ENCODE measurements around the gene CCNG1. TPM values are rescaled to one million over a fixed set of nuclear protein-coding genes. Genes with fewer than 3 reads are reported as not detected.

CCNG1 gene
- total and polyA plus RNA-seq, 7 experiments from 2014 or later, result 86.0 to 154 (median 143) TPM

DNA sequence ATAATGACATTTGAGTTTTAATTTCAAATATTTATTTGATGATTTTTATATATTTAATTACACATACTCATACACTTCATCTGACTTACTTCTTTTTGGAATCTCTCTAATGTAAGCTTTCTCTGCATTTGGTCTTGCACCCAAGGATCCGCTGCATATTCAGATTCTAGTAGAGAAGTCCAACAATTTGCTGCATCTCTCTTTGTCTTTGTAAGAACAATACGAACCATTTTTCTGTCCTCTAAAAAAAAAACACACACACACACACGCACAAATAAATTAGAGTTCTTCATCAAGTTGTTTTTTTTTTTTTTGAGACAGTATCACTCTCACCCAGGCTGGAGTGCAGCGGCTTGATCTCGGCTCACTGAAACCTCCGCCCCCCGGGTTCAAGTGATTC lies 19.4 kb downstream of the CCNG1 start:
- Histone ChIP-seq H3K4me3 (ENCODE audit: low read length) (no peak overlapping the region), H3K9me3 (ENCODE audit: control insufficient read depth in 2 of 3, low read length in 3 of 3) (no peaks in the 10 kb centered on the region), H3K27ac (ENCODE audit: low read depth, low read length) (no peak overlapping the region), H3K27me3 (ENCODE audit: control insufficient read depth in 2 of 2, insufficient read depth in 2 of 2, low read length in 2 of 2) (no peaks in the 10 kb centered on the region), H3K4me1 (ENCODE audit: control insufficient read depth in 2 of 2, insufficient read depth in 2 of 2, low read length in 2 of 2) (peaks cover 8 to 12% of the 10 kb centered on the region in 2 donors), H3K36me3 (ENCODE audit: control insufficient read depth in 2 of 3, insufficient read depth in 3 of 3, low read length in 3 of 3) (peaks cover 0 to 18% (median 11%) of the 10 kb centered on the region in 3 experiments)
- ATAC-seq, result no peak
- ChIA-PET POLR2A (interaction anchor here (0.6 to 9.7 kb wide), 3 partner anchors 19 to 66 kb away, joined by 3 to 238 read pairs (median 6); partner anchors contain the start of genes CCNG1 and MAT2B), CTCF (interaction anchor here (1.9 kb wide), 1 partner anchor 19 kb away, joined by 7 read pairs; the partner anchor contains the start of gene CCNG1)
- intact Hi-C loops (cut with micrococcal nuclease), result loop anchor here in 1 of 2 donors (1.0 kb wide), 1 partner anchor 10 kb away; no protein-coding TSS in a partner anchor
- Mint-ChIP-seq H3K4me1 (peaks cover 19 to 63% (median 51%) of the 10 kb centered on the region in 7 donors), H3K36me3 (peaks cover 9 to 26% (median 23%) of the 10 kb centered on the region in 5 donors), H3K27ac (peak overlapping the region in 1 of 9 donors; percentile 31), H3K27me3 (no peaks in the 10 kb centered on the region), H3K4me3 (peak overlapping the region in 3 of 10 donors; percentile 21 to 47 (median 38)), H3K9me3 (peaks cover 0 to 6% (median 0%) of the 10 kb centered on the region in 11 donors)
- DNase-seq, result no peak

DNA sequence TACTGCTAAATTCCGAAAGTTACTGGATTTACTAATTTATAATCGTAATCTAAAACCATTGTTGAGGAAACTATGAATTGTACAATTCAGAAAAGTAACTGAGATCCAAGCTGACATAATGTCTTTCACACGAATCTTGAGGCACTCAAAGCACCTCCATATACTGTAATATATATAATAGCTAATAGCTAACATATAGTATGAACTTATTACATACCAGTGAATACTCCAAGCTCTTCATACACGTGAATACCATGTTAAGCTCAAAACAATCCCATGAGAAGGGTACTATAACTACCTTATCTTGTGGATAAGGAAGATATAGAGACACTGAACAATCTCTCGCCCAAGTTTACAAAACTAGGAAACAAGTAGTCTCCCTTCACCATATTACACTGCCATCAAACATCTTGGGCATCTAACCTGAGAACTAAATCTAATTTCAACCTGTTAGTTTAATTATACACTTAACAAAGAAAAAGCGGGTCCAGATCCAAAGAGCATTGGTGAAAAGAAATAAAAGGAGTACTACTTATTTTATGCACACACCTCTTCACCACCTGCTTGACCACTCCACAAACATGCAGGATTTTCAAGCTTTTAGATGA lies 21.5 kb downstream of the CCNG1 start:
- ChIA-PET CTCF (interaction anchor here (0.9 to 2.0 kb wide), 5 partner anchors 9 to 50 kb away, joined by 3 to 7 read pairs (median 4); partner anchors contain the start of gene CCNG1), POLR2A (interaction anchor here (0.8 to 9.7 kb wide), 11 partner anchors 8 to 58 kb away, joined by 3 to 238 read pairs (median 6); partner anchors contain the start of genes CCNG1 and MAT2B)
- DNase-seq (no peak), ATAC-seq (no peak)
- intact Hi-C loops (cut with micrococcal nuclease), result loop anchor here (1.0 kb wide), 2 partner anchors 9 to 10 kb away; no protein-coding TSS in a partner anchor
- Histone ChIP-seq H3K27me3 (ENCODE audit: control insufficient read depth in 2 of 2, insufficient read depth in 2 of 2, low read length in 2 of 2) (no peaks in the 10 kb centered on the region), H3K4me1 (ENCODE audit: control insufficient read depth in 2 of 2, insufficient read depth in 2 of 2, low read length in 2 of 2) (peaks cover 8 to 23% of the 10 kb centered on the region in 2 donors), H3K9me3 (ENCODE audit: control insufficient read depth in 2 of 3, low read length in 3 of 3) (no peaks in the 10 kb centered on the region), H3K27ac (ENCODE audit: low read depth, low read length) (peak overlapping the region; percentile 98), H3K4me3 (ENCODE audit: low read length) (peak overlapping the region; percentile 91), H3K36me3 (ENCODE audit: control insufficient read depth in 2 of 3, insufficient read depth in 3 of 3, low read length in 3 of 3) (peaks cover 0 to 13% (median 7%) of the 10 kb centered on the region in 3 experiments)
- peak overlapping the region; percentile 99 to 100 (median 99) for H3K27ac Mint-ChIP-seq
- H3K27me3 Mint-ChIP-seq, result no peaks in the 10 kb centered on the region
- peaks cover 21 to 66% (median 58%) of the 10 kb centered on the region in 7 donors for H3K4me1 Mint-ChIP-seq
- H3K4me3 Mint-ChIP-seq, result peak overlapping the region; percentile 90 to 99 (median 97)
- H3K9me3 Mint-ChIP-seq, result peaks cover 0 to 6% (median 0%) of the 10 kb centered on the region in 11 donors
- H3K36me3 Mint-ChIP-seq, result peaks cover 9 to 23% (median 21%) of the 10 kb centered on the region in 5 donors

DNA sequence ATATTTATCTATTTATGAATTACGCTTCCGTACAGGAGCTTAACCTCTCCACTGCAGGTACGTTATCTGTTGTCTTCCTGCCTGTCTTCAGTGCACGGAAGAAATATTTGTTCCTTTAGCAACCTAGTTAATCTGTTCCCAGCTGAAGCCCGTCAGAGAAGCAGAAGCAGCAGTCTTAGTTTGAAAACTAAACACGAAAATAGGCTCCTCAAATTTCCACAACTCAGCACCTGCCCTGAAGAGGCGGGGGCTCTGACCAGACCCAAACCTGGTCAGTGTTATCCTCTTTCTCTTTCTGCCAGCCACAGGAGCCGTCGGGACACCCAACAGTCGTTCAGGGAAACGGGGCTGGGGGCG lies 22.0 kb downstream of the CCNG1 start:
- no peaks in the 10 kb centered on the region for H3K27me3 ChIP-seq (ENCODE audit: control insufficient read depth in 2 of 2, insufficient read depth in 2 of 2, low read length in 2 of 2)
- Mint-ChIP-seq H3K27me3 (no peaks in the 10 kb centered on the region), H3K9me3 (peaks cover 0 to 6% (median 0%) of the 10 kb centered on the region in 11 donors), H3K4me1 (peaks cover 21 to 66% (median 58%) of the 10 kb centered on the region in 7 donors), H3K36me3 (peaks cover 9 to 25% (median 21%) of the 10 kb centered on the region in 5 donors), H3K27ac (peak overlapping the region; percentile 99 to 100 (median 99)), H3K4me3 (peak overlapping the region; percentile 90 to 99 (median 97))
- DNase-seq (peak in 1 of 9 donors; percentile 17), ATAC-seq (no peak)
- ChIA-PET POLR2A (interaction anchor here (0.6 to 9.7 kb wide), 14 partner anchors 8 to 64 kb away, joined by 3 to 238 read pairs (median 6); partner anchors contain the start of genes CCNG1 and MAT2B), CTCF (interaction anchor here (0.9 to 2.0 kb wide), 5 partner anchors 16 to 51 kb away, joined by 3 to 5 read pairs (median 4); no protein-coding TSS in a partner anchor)
- H3K4me1 ChIP-seq (ENCODE audit: control insufficient read depth in 2 of 2, insufficient read depth in 2 of 2, low read length in 2 of 2), result peaks cover 8 to 23% of the 10 kb centered on the region in 2 donors
- H3K4me3 ChIP-seq (ENCODE audit: low read length), result peak overlapping the region; percentile 91
- intact Hi-C loops (cut with micrococcal nuclease), result loop anchor here (1.0 kb wide), 2 partner anchors 9 to 10 kb away; no protein-coding TSS in a partner anchor
- peak overlapping the region; percentile 98 for H3K27ac ChIP-seq (ENCODE audit: low read depth, low read length)
- peaks cover 0 to 13% (median 7%) of the 10 kb centered on the region in 3 experiments for H3K36me3 ChIP-seq (ENCODE audit: control insufficient read depth in 2 of 3, insufficient read depth in 3 of 3, low read length in 3 of 3)
- H3K9me3 ChIP-seq (ENCODE audit: control insufficient read depth in 2 of 3, low read length in 3 of 3), result no peaks in the 10 kb centered on the region

DNA sequence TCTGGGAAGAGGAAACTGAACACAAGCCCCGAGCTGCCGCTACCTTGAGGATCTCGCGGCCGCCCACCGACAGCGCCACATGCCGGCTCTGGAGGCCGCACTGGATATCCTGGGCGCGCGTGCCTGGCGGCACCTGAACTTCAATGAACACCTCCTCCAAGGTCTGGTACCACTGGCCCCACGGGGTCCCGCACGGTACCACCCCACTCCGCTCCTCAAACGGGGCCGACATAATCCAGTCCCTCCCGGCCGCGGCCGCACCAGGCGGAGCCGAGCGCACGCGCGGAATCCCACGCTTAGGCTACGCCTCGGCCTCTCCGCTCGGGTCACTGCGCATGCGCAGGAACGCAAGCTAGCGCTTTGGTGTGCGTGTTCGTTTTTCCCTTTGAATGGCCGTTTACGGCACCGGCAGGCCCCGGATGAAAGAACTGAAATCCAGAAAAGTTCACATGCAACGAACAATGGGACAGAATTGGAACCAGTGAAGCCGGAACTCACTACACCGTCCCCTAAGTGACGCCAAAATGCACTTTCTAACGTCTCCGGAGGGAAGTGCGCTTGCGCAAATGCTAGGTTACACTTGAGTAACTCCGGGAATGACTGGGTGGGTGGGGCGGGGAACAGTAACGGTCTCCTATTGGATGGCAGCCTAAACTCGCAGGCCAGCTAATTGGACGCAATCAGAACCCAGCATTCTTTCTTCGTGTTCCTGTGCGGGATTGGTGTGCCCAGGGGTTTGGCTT lies 22.6 kb downstream of the CCNG1 start, which contains the start of gene NUDCD2:
Gene NUDCD2, minus strand, starts transcription at position 284 of the 743 bp plus-strand sequence. Its CDS starts 52 bp downstream, at position 232.
- Mint-ChIP-seq H3K36me3 (peaks cover 6 to 24% (median 16%) of the 10 kb centered on the region in 5 donors), H3K27ac (peak within 1 kb of the TSS; percentile 99 to 100 (median 99)), H3K27me3 (no peaks in the 10 kb centered on the region), H3K4me1 (peaks cover 19 to 63% (median 54%) of the 10 kb centered on the region in 7 donors), H3K4me3 (peak within 1 kb of the TSS; percentile 90 to 99 (median 97)), H3K9me3 (peaks cover 0 to 6% (median 0%) of the 10 kb centered on the region in 11 donors)
- Histone ChIP-seq H3K27ac (ENCODE audit: low read depth, low read length) (peak within 1 kb of the TSS; percentile 98), H3K4me1 (ENCODE audit: control insufficient read depth in 2 of 2, insufficient read depth in 2 of 2, low read length in 2 of 2) (peaks cover 8 to 23% of the 10 kb centered on the region in 2 donors), H3K9me3 (ENCODE audit: control insufficient read depth in 2 of 3, low read length in 3 of 3) (no peaks in the 10 kb centered on the region), H3K27me3 (ENCODE audit: control insufficient read depth in 2 of 2, insufficient read depth in 2 of 2, low read length in 2 of 2) (no peaks in the 10 kb centered on the region), H3K36me3 (ENCODE audit: control insufficient read depth in 2 of 3, insufficient read depth in 3 of 3, low read length in 3 of 3) (peaks cover 0 to 9% (median 2%) of the 10 kb centered on the region in 3 experiments), H3K4me3 (ENCODE audit: low read length) (peak within 1 kb of the TSS; percentile 91)
- POLR2A ChIA-PET, result interaction anchor here (0.6 to 9.7 kb wide), 17 partner anchors 8 to 445 kb away, joined by 3 to 238 read pairs (median 6); partner anchors contain the start of genes CCNG1 and MAT2B
- intact Hi-C loops (cut with micrococcal nuclease), result loop anchor here (1.0 kb wide), 4 partner anchors 10 to 45 kb away; partner anchors contain the start of genes CCNG1 (in 2 of the 2) and MAT2B (in 2 of the 2)
- CTCF ChIA-PET, result interaction anchor here (0.9 to 3.4 kb wide), 9 partner anchors 15 to 51 kb away, joined by 3 to 18 read pairs (median 4); partner anchors contain the start of genes CCNG1 and MAT2B
- DNase-seq, result peak; percentile 94 to 99 (median 98)
- ATAC-seq, result peak; percentile 89

DNA sequence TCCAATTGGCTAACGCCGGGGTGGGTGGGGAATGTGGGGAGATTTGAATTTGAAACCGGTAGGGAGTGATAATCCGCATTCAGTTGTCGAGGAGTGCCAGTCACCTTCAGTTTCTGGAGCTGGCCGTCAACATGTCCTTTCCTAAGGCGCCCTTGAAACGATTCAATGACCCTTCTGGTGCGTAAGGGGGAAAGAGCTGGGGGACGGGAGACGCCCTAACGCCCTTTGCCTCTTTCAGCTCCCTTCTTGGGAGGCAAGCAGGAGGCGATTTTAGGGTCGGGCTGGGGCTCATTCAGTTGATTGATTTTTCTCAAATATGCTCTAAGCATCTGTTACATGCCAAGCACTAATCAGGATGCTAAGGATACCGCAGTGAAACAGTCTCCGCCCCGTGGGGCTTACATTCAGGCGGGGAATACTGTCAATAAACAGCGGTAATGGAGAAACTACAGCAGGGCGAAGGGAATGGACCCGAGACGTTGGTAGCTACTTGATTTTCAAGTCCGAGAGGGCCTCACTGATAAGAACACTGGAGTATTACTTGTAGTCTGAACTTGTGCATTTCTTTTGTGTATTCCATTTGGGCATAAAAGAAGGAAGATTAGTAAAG lies 23.3 kb downstream of the CCNG1 start, which contains the start of gene HMMR:
Gene HMMR, plus strand, starts transcription at position 71 of the 610 bp plus-strand sequence. Its CDS starts 61 bp downstream, at position 132.
- H3K36me3 Mint-ChIP-seq, result peaks cover 4 to 20% (median 9%) of the 10 kb centered on the region in 5 donors

More for the DNA sequence above, 23.3 kb downstream of the CCNG1 start, which contains the start of gene HMMR:
- ChIA-PET POLR2A (interaction anchor here (0.7 to 9.7 kb wide), 13 partner anchors 7 to 445 kb away, joined by 3 to 238 read pairs (median 7); partner anchors contain the start of genes CCNG1 and MAT2B), CTCF (interaction anchor here (0.9 to 3.4 kb wide), 7 partner anchors 13 to 45 kb away, joined by 3 to 18 read pairs (median 3); partner anchors contain the start of genes CCNG1 and MAT2B)
- Mint-ChIP-seq H3K4me3 (peak within 1 kb of the TSS; percentile 90 to 99 (median 97)), H3K4me1 (peaks cover 17 to 57% (median 47%) of the 10 kb centered on the region in 7 donors), H3K27me3 (no peaks in the 10 kb centered on the region), H3K27ac (peak within 1 kb of the TSS; percentile 99 to 100 (median 99)), H3K9me3 (peaks cover 0 to 6% (median 0%) of the 10 kb centered on the region in 11 donors)
- Histone ChIP-seq H3K27me3 (ENCODE audit: control insufficient read depth in 2 of 2, insufficient read depth in 2 of 2, low read length in 2 of 2) (no peaks in the 10 kb centered on the region), H3K4me3 (ENCODE audit: low read length) (peak within 1 kb of the TSS; percentile 91), H3K9me3 (ENCODE audit: control insufficient read depth in 2 of 3, low read length in 3 of 3) (no peaks in the 10 kb centered on the region), H3K27ac (ENCODE audit: low read depth, low read length) (peak within 1 kb of the TSS; percentile 98), H3K36me3 (ENCODE audit: control insufficient read depth in 2 of 3, insufficient read depth in 3 of 3, low read length in 3 of 3) (peaks cover 0 to 2% (median 0%) of the 10 kb centered on the region in 3 experiments), H3K4me1 (ENCODE audit: control insufficient read depth in 2 of 2, insufficient read depth in 2 of 2, low read length in 2 of 2) (peaks cover 8 to 23% of the 10 kb centered on the region in 2 donors)
- ATAC-seq (no peak), DNase-seq (no peak)
- intact Hi-C loops (cut with micrococcal nuclease), result loop anchor here (1.0 kb wide), 3 partner anchors 13 to 45 kb away; partner anchors contain the start of genes CCNG1 (in 2 of the 2) and MAT2B (in 2 of the 2)

Data from naive thymus-derived CD4-positive, alpha-beta T cell (primary cell).